ENCODE results near the gene DIDO1.
"Not testable (repeated sequence)": the region's sequence is repeated elsewhere in the genome, so short reads cannot be mapped to it uniquely, and the experiment has no call there.

- TF ChIP-seq CTCF (IDR thresholded peaks at IDR 0.05): peak; percentile 41 to 53 (median 48)
- not testable (repeated sequence) for TF ChIP-seq POLR2A (IDR thresholded peaks at IDR 0.05)
Observed at GRCh38 chr20:62873681-62874031, 52.6 kb downstream of the DIDO1 start.

All from vagina (tissue), 2 donors.